Endothelial cell (in vitro differentiated cells): ENCODE data around the gene PTPN1. TPM values are rescaled to one million over a fixed set of nuclear protein-coding genes. Genes with fewer than 3 reads are reported as not detected.

ENCODE experiments used
- DNase-seq: peaks from one replicate; pipeline ENCODE4 v3.0.0; 2021; ENCODE audit warnings: low spot score
- H3K27ac Mint-ChIP-seq: one replicate; pipeline ENCODE4 v1.8.0; 2021; ENCODE audit warnings: mixed read lengths, inconsistent platforms; ENCODE audit not compliant: unreplicated experiment
- H3K27me3 Mint-ChIP-seq: one replicate; pipeline ENCODE4 v1.8.0; 2021; ENCODE audit warnings: mild to moderate bottlenecking, moderate library complexity, mixed read lengths, inconsistent platforms; ENCODE audit not compliant: unreplicated experiment
- H3K36me3 Mint-ChIP-seq: one replicate; pipeline ENCODE4 v1.8.0; 2021; ENCODE audit warnings: mild to moderate bottlenecking, low read depth, mixed read lengths, inconsistent platforms; ENCODE audit not compliant: unreplicated experiment
- H3K4me1 Mint-ChIP-seq: one replicate; pipeline ENCODE4 v1.8.0; 2021; ENCODE audit warnings: mild to moderate bottlenecking, mixed read lengths, inconsistent platforms; ENCODE audit not compliant: unreplicated experiment
- H3K4me3 Mint-ChIP-seq: one replicate; pipeline ENCODE4 v1.8.0; 2021; ENCODE audit warnings: mild to moderate bottlenecking, mixed read lengths, inconsistent platforms; ENCODE audit not compliant: unreplicated experiment
- H3K9me3 Mint-ChIP-seq: one replicate; pipeline ENCODE4 v1.8.0; 2021; ENCODE audit warnings: mixed read lengths, inconsistent platforms; ENCODE audit not compliant: unreplicated experiment
- CTCF ChIP-seq: fragments of 200-600 bp; sonication (generic); IDR thresholded peaks from one replicate; pipeline ENCODE4 v1.5.0; 2021; ENCODE audit warnings: antibody characterized with exemption; ENCODE audit not compliant: unreplicated experiment
- microRNA-seq: library from miRNA; unstranded; fragments of <30 nt; microRNA quantifications from one replicate; pipeline ENCODE4, GENCODE V29; 2020; ENCODE audit not compliant: unreplicated experiment
- total RNA-seq: library from RNA; stranded (reverse); fragmentation: NEBNext Ultra II Directional; extraction: Animal tissue kit (Norgen Biotek cat#: 25700); gene quantifications from one replicate; pipeline ENCODE4 v1.2.1, GENCODE V29; 2021; ENCODE audit not compliant: unreplicated experiment

The PTPN1 gene
- total RNA-seq, 1 donor from 2014 or later = 46.0 TPM

DNA sequence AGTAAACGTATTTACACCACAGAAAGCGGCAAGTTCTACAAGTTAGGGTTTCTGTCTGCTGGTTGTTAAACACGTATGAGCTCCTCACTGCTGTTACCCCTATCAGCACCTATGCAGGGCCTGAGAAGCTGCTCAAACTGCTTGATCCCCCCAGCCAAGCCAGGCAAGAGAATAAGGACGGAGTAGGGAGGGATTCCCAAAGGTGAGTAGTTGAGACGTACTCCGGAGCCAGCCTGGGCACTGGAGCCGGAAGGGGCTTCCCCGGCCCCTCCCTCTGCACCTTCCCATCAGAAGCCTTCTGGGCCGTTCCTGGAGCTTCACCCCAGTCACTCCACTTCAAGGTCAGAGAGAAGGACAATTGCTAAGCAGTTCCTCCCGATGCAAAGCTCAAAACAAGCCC lies 123.2 kb downstream of the PTPN1 start:
- no peak for DNase-seq
- peaks cover 10% of the 10 kb centered on the region for H3K27me3 Mint-ChIP-seq
- no peak overlapping the region for H3K27ac Mint-ChIP-seq
- no peak for TF ChIP-seq CTCF
- peaks cover 26% of the 10 kb centered on the region for H3K4me1 Mint-ChIP-seq
- H3K36me3 Mint-ChIP-seq = no peaks in the 10 kb centered on the region
- H3K9me3 Mint-ChIP-seq = no peaks in the 10 kb centered on the region
- H3K4me3 Mint-ChIP-seq = no peak overlapping the region

DNA sequence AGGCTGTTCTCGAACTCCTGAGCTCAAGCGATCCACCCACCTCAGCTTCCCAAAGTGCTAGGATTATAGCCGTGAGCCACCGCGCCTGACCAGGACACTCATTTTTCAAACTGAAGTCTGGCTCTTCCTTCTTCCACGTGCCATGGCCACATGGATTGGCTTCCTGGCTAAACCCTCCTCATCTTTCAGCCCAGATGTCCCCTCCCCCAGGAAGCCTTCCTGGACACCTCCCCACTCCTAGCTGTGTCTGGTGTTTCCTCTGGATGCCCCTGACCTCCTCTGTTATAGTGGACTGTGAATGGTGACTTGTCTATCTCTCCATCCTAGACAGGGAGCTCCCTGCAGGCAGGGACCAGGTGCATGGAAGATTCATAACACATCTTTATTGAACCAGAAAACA lies 124.0 kb downstream of the PTPN1 start:
- DNase-seq = no peak
- Mint-ChIP-seq H3K27me3 (peaks cover 10% of the 10 kb centered on the region), H3K27ac (no peak overlapping the region), H3K4me1 (peaks cover 26% of the 10 kb centered on the region), H3K4me3 (no peak overlapping the region), H3K36me3 (no peaks in the 10 kb centered on the region), H3K9me3 (no peaks in the 10 kb centered on the region)
- no peak for TF ChIP-seq CTCF

Small RNA genes within 50 kb of the gene (microRNA-seq; reads per million reads assigned to microRNA genes)
- gene MIR1302-5 (not detected), gene MIR645 (not detected)

Other genes with a start within 250 kb of the PTPN1 start
- gene RIPOR3, start 181.2 kb downstream of the PTPN1 start, total RNA-seq = 11.2 TPM
- 7.1 TPM for gene PARD6B, start 221.2 kb downstream of the PTPN1 start, total RNA-seq